Choroid plexus epithelial cell (primary cell): ENCODE data around the gene MICB.

Experiments used
- DNase-seq: peaks from one replicate; pipeline ENCODE4 v3.0.0-alpha.2; 2010; ENCODE audit warnings: low read depth
- H3K4me3 ChIP-seq: 2 replicates; pipeline ENCODE4 v1.5.1; 2011; ENCODE audit warnings: low read depth, mild to moderate bottlenecking, control low read depth, low read length, moderate library complexity
- TF ChIP-seq, protein P1 (sequence below): conservative IDR thresholded peaks from 2 replicates; pipeline ENCODE4 v1.5.1; 2011; ENCODE audit warnings: low read depth, mild to moderate bottlenecking, control low read depth, inconsistent platforms, low read length, moderate library complexity

The MICB gene

DNA sequence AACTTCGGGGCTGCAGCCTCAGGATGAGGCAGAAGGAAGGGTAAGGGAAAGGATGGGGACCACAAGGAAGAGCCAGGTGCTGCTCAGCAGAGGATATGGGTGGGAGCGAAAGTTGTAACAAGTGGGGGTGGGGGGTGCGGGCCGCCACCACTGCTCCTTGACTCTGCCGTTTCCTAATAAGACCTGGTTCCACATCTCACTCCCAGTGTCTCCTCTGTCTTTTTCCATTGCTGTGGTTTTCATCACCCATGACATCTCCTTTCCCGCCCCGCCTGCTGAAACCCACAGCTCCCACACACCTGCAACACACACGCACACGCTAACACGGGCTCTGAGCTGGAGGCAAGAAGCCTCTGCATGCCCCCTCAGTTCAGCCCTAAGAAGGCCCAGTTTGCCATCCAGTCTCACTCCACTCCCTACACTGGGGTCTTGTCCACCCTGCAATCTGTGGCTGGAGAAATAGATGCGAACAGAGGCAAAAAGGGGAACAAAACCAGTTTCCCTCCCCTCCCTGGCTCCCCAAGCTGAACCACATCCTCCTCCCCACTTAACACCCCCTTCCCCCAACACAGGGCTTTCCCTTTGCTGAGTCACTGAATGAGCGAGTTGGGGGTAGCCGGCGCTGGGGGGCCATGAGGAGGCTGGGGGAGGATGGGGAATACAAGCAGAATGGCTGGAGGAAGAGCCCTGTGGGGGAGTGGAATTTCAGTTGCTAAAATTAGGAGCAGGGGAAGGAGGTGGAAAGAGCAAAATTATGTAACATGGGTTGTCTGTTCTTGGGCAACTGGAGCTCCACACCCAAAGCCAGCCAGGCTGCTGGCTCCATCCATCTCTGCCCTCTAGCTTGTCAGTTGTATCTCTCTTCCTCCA lies 60.9 kb downstream of the MICB start:
- TF ChIP-seq, protein P1, sequence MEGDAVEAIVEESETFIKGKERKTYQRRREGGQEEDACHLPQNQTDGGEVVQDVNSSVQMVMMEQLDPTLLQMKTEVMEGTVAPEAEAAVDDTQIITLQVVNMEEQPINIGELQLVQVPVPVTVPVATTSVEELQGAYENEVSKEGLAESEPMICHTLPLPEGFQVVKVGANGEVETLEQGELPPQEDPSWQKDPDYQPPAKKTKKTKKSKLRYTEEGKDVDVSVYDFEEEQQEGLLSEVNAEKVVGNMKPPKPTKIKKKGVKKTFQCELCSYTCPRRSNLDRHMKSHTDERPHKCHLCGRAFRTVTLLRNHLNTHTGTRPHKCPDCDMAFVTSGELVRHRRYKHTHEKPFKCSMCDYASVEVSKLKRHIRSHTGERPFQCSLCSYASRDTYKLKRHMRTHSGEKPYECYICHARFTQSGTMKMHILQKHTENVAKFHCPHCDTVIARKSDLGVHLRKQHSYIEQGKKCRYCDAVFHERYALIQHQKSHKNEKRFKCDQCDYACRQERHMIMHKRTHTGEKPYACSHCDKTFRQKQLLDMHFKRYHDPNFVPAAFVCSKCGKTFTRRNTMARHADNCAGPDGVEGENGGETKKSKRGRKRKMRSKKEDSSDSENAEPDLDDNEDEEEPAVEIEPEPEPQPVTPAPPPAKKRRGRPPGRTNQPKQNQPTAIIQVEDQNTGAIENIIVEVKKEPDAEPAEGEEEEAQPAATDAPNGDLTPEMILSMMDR: no peak
- DNase-seq: no peak
- no peak overlapping the region for H3K4me3 ChIP-seq

DNA sequence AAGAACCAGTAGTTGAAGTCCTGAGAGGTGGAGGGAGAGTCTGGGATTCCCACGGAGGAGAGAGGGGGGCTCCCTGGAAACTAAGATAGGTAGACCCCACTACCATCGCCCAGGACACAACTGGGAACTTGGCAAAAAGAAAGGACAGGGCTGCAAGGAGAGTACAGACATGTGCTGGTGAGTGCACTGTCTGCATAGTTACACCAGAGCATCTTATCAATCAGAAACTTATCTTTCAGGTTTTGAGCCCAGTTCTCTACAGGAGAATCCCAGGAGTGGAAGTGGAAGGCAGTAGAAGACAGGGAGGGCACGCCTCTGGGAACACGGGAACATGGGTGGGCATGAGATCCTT lies 61.6 kb downstream of the MICB start:
- no peak for DNase-seq
- TF ChIP-seq, protein P1: no peak
- no peak overlapping the region for H3K4me3 ChIP-seq

DNA sequence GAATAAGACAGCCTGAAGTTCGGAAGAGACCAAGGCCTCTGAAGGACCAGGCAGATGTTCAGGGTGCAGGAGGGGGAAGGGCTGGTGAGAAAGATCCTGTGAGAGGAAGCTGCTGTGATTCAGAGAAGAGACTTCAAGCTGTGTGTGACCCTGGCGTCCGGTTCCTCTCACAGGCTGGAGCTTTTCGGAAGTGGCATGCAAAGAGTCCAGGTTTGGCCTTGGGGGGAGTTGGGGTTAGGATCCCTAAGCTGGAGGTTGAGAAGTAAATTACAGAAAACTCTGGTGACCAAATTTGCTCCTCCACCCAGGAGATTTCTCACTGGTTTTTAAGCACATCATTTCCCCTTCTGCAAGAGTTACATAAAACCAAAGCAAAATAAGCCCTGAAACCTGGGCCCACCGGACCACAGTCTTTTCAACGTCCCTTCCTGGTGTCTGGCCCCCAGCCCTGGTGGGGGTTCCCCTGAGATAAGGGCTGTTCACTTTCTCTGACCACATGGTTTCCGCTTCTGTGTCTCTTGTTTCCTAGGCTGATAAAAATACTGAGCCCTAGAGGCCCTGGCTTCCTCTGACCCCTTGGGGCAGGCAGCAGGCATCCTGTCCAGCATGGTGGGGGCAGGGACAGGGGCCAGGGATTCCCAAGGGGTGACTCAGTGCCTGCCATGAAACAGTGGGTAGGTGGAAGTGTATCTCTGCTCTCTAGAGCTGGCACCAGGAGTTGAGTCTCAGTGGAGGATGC lies 62.2 kb downstream of the MICB start:
- no peak overlapping the region for H3K4me3 ChIP-seq
- DNase-seq: peak; percentile 76
- TF ChIP-seq, protein P1: no peak

DNA sequence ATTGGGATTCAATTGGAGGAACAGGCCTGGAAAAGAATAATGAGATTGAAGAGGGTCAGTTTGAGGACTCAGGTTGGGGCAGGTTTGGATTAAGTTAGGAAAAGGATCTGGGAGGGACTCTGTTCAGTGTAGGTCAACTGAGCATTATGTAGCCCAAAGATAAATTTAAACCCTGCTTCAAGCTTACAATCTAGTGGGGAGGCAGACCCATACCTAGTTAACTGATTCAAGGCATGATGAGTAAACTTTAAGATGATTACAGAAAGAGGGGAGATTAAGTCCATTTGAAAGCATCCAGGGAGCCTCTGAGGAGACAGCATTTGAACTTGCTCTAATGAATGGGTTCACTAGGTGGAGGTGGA lies 62.7 kb downstream of the MICB start:
- no peak overlapping the region for H3K4me3 ChIP-seq
- TF ChIP-seq, protein P1: no peak
- no peak for DNase-seq
